ENCODE results near the gene PARD3. TPM values are rescaled to one million over a fixed set of nuclear protein-coding genes. Genes with fewer than 3 reads are reported as not detected.

PARD3 gene
- total RNA-seq, 1 donor from 2014 or later, result 37.5 TPM

- Histone ChIP-seq H3K9me3 (no peaks in the 10 kb centered on the region), H3K27ac (no peak overlapping the region), H3K4me3 (no peak overlapping the region), H3K36me3 (no peaks in the 10 kb centered on the region), H3K4me1 (no peaks in the 10 kb centered on the region), H3K27me3 (no peaks in the 10 kb centered on the region)
- intact Hi-C loops (cut with DNase I), result no loop called here
- no peak for DNase-seq (ENCODE audit: low spot score in 2 of 2)
- TF ChIP-seq CTCF (IDR thresholded peaks at IDR 0.05), result no peak
Measured at GRCh38 chr10:34607894-34608293, 207.2 kb downstream of the PARD3 start.

GRCh38 chr10:34606890-34607289, 208.2 kb downstream of the PARD3 start:
- Histone ChIP-seq H3K9me3 (no peaks in the 10 kb centered on the region), H3K27me3 (no peaks in the 10 kb centered on the region), H3K36me3 (no peaks in the 10 kb centered on the region), H3K4me1 (no peaks in the 10 kb centered on the region), H3K27ac (no peak overlapping the region), H3K4me3 (no peak overlapping the region)
- no peak for TF ChIP-seq CTCF (IDR thresholded peaks at IDR 0.05)
- intact Hi-C loops (cut with DNase I), result no loop called here
- no peak for DNase-seq (ENCODE audit: low spot score in 2 of 2)

- H3K27me3 ChIP-seq, result no peaks in the 10 kb centered on the region
- TF ChIP-seq CTCF (IDR thresholded peaks at IDR 0.05), result no peak
- no peaks in the 10 kb centered on the region for H3K9me3 ChIP-seq
- H3K36me3 ChIP-seq, result no peaks in the 10 kb centered on the region
- no peak overlapping the region for H3K27ac ChIP-seq
- intact Hi-C loops (cut with DNase I), result no loop called here
- no peaks in the 10 kb centered on the region for H3K4me1 ChIP-seq
- H3K4me3 ChIP-seq, result no peak overlapping the region
- no peak for DNase-seq (ENCODE audit: low spot score in 2 of 2)
Measured at GRCh38 chr10:34602478-34602877, 212.6 kb downstream of the PARD3 start.

GRCh38 chr10:34601691-34602090, 213.4 kb downstream of the PARD3 start:
- Histone ChIP-seq H3K4me3 (no peak overlapping the region), H3K9me3 (no peaks in the 10 kb centered on the region), H3K36me3 (no peaks in the 10 kb centered on the region), H3K4me1 (no peaks in the 10 kb centered on the region), H3K27me3 (no peaks in the 10 kb centered on the region), H3K27ac (no peak overlapping the region)
- no peak for DNase-seq (ENCODE audit: low spot score in 2 of 2)
- TF ChIP-seq CTCF (IDR thresholded peaks at IDR 0.05), result no peak
- intact Hi-C loops (cut with DNase I), result no loop called here

GRCh38 chr10:34599026-34599795, 215.9 kb downstream of the PARD3 start:
- no peaks in the 10 kb centered on the region for H3K9me3 ChIP-seq
- TF ChIP-seq CTCF (IDR thresholded peaks at IDR 0.05), result no peak
- H3K4me3 ChIP-seq, result no peak overlapping the region
- no peaks in the 10 kb centered on the region for H3K27me3 ChIP-seq
- H3K27ac ChIP-seq, result no peak overlapping the region
- H3K36me3 ChIP-seq, result no peaks in the 10 kb centered on the region
- no peak for DNase-seq (ENCODE audit: low spot score in 2 of 2)
- H3K4me1 ChIP-seq, result no peaks in the 10 kb centered on the region
- intact Hi-C loops (cut with DNase I), result no loop called here
